ENCODE results near the gene DDR2. TPM values are rescaled to one million over a fixed set of nuclear protein-coding genes. Genes with fewer than 3 reads are reported as not detected.

The DDR2 gene
- total and polyA plus RNA-seq, 8 donors, result 28.5 to 47.9 (median 45.0) TPM

- Histone ChIP-seq H3K4me1 (no peaks in the 10 kb centered on the region), H3K9me3 (no peaks in the 10 kb centered on the region), H3K27me3 (no peaks in the 10 kb centered on the region), H3K36me3 (no peaks in the 10 kb centered on the region), H3K4me3 (no peak overlapping the region), H3K27ac (no peak overlapping the region)
- intact Hi-C loops (cut with DNase I), result no loop called here
- DNase-seq (no peak), ATAC-seq (no peak)
- no peak for TF ChIP-seq CTCF (IDR thresholded peaks at IDR 0.05)
Measured at GRCh38 chr1:162635418-162635817, 3.2 kb downstream of the DDR2 start.

GRCh38 chr1:162639718-162640117 is 7.5 kb downstream of the DDR2 start:
- DNase-seq (no peak), ATAC-seq (no peak)
- H3K9me3 ChIP-seq, result no peaks in the 10 kb centered on the region
- intact Hi-C loops (cut with DNase I), result no loop called here
- H3K27me3 ChIP-seq, result no peaks in the 10 kb centered on the region
- no peak for TF ChIP-seq CTCF (IDR thresholded peaks at IDR 0.05)
- H3K4me3 ChIP-seq, result no peak overlapping the region
- H3K27ac ChIP-seq, result no peak overlapping the region
- H3K4me1 ChIP-seq, result no peaks in the 10 kb centered on the region
- H3K36me3 ChIP-seq, result no peaks in the 10 kb centered on the region

GRCh38 chr1:162641114-162641513 is 8.8 kb downstream of the DDR2 start:
- Histone ChIP-seq H3K27me3 (no peaks in the 10 kb centered on the region), H3K36me3 (no peaks in the 10 kb centered on the region), H3K27ac (no peak overlapping the region), H3K9me3 (no peaks in the 10 kb centered on the region), H3K4me1 (no peaks in the 10 kb centered on the region), H3K4me3 (no peak overlapping the region)
- DNase-seq (no peak), ATAC-seq (no peak)
- no peak for TF ChIP-seq CTCF (IDR thresholded peaks at IDR 0.05)
- intact Hi-C loops (cut with DNase I), result no loop called here

- H3K9me3 ChIP-seq, result no peaks in the 10 kb centered on the region
- intact Hi-C loops (cut with DNase I), result no loop called here
- DNase-seq (no peak), ATAC-seq (no peak)
- H3K27me3 ChIP-seq, result no peaks in the 10 kb centered on the region
- no peak overlapping the region for H3K4me3 ChIP-seq
- H3K4me1 ChIP-seq, result no peaks in the 10 kb centered on the region
- no peak overlapping the region for H3K27ac ChIP-seq
- H3K36me3 ChIP-seq, result no peaks in the 10 kb centered on the region
- no peak for TF ChIP-seq CTCF (IDR thresholded peaks at IDR 0.05)
Measured at GRCh38 chr1:162644986-162645314, 12.7 kb downstream of the DDR2 start.

GRCh38 chr1:162645666-162646065 is 13.4 kb downstream of the DDR2 start:
- H3K4me1 ChIP-seq, result no peaks in the 10 kb centered on the region
- no peaks in the 10 kb centered on the region for H3K9me3 ChIP-seq
- H3K27ac ChIP-seq, result no peak overlapping the region
- ATAC-seq, result no peak
- no peaks in the 10 kb centered on the region for H3K36me3 ChIP-seq
- no peak for DNase-seq
- no peak for TF ChIP-seq CTCF (IDR thresholded peaks at IDR 0.05)
- no peaks in the 10 kb centered on the region for H3K27me3 ChIP-seq
- intact Hi-C loops (cut with DNase I), result no loop called here
- no peak overlapping the region for H3K4me3 ChIP-seq
